Ishikawa (cell line): ENCODE data around the gene ADAMTS16.

Experiments used
- TCF12 ChIP-seq: IDR thresholded peaks from 2 replicates; pipeline ENCODE4 v1.6.1; 2012; ENCODE audit warnings: low read depth
- YY1 ChIP-seq: IDR thresholded peaks from 2 replicates; pipeline ENCODE4 v1.6.1; 2012; ENCODE audit warnings: low read depth

DNA sequence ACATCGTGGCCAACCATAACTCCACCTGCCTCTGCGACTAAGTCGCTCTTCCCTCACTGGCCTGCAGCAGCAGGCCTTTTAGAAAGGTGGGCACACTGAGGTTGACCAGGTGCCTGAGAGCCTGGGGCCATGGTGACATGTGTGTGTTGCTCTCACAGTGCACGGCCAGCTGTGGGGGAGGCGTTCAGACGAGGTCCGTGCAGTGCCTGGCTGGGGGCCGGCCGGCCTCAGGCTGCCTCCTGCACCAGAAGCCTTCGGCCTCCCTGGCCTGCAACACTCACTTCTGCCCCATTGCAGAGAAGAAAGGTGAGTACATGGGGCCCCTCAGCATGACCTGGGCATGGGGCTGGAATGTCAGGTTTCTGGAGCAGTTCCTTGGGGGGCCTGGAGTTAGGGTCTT is 177.8 kb downstream of the ADAMTS16 start:
- TF ChIP-seq YY1 (no peak), TCF12 (no peak)
